ENCODE data around the gene PTPRN2. TPM values are rescaled to one million over a fixed set of nuclear protein-coding genes. Genes with fewer than 3 reads are reported as not detected.

Gene PTPRN2
- total and polyA plus RNA-seq, 9 of the 15 experiments (the other 6 are each of a cell fraction or from before 2014, with no cell fraction given), result not detected

DNA sequence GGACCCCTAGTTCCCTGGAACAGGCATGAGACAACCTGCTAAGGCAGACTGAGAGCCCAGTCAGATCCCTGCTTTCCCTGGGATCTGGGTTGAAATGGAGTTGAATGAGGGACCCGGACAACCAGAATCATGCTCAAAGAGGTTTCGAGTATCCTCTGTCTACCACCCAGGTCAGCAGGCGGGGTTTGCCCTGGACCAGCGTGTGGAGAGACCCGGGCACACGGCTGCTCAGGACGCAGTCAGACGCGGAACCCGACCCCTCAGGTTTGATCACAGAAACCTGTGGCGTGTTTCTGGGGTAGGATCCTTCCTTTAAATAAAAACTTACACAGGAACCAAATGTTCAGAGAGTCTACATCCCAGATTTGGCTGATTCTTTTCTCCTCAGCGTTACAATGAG lies 330.6 kb downstream of the PTPRN2 start:
- Histone ChIP-seq H3K4me3 (no peak overlapping the region), H2AFZ (ENCODE audit: low read depth, low read length) (no peak overlapping the region), H3K4me2 (ENCODE audit: insufficient read depth, low read length) (no peak overlapping the region), H3K79me2 (ENCODE audit: control insufficient read depth, insufficient read depth, low read length) (no peaks in the 10 kb centered on the region), H4K20me1 (replicated peaks; ENCODE audit: control insufficient read depth, insufficient read depth, low read length) (peaks cover 9% of the 10 kb centered on the region; the same call in 1 of the 2 replicates), H3K27ac (ENCODE audit: extremely low read depth, low read depth, low read length) (no peak overlapping the region), H3K9me1 (ENCODE audit: control insufficient read depth, insufficient read depth, low read length) (no peaks in the 10 kb centered on the region), H3K36me3 (ENCODE audit: control insufficient read depth, insufficient read depth, low read length) (no peaks in the 10 kb centered on the region), H3K4me1 (replicated peaks in 1 of 2; ENCODE audit: control insufficient read depth in 2 of 2, insufficient read depth in 2 of 2, low read length in 2 of 2) (no peaks in the 10 kb centered on the region), H3K9me3 (replicated peaks; ENCODE audit: control insufficient read depth, insufficient read depth, low read depth, low read length) (no peaks in the 10 kb centered on the region), H3K9ac (ENCODE audit: insufficient read depth in 1 of 2, low read depth in 2 of 2, low read length in 2 of 2) (no peak overlapping the region), H3K27me3 (ENCODE audit: control insufficient read depth in 2 of 2, insufficient read depth in 2 of 2, low read length in 2 of 2) (peaks cover 21 to 59% of the 10 kb centered on the region in 2 experiments; a peak in 3 of 5 replicates)
- ChIA-PET CTCF (ENCODE audit: low intra/inter-chr PET ratio) (no interaction called here), POLR2A (no interaction called here)
- ATAC-seq (no peak), FAIRE-seq (no peak), DNase-seq (ENCODE audit: extremely low read depth in 1 of 4, low spot score in 3 of 4) (no peak)
- in situ Hi-C loops (cut with MboI) (no loop called here), intact Hi-C loops (cut with micrococcal nuclease) (no loop called here)
- no peak for TF ChIP-seq E2F3 (CRISPR knock-in tag; IDR thresholded peaks at IDR 0.05)
- no peak for TF ChIP-seq TCF3 (CRISPR knock-in tag; IDR thresholded peaks at IDR 0.05)
- TF ChIP-seq, protein P1, sequence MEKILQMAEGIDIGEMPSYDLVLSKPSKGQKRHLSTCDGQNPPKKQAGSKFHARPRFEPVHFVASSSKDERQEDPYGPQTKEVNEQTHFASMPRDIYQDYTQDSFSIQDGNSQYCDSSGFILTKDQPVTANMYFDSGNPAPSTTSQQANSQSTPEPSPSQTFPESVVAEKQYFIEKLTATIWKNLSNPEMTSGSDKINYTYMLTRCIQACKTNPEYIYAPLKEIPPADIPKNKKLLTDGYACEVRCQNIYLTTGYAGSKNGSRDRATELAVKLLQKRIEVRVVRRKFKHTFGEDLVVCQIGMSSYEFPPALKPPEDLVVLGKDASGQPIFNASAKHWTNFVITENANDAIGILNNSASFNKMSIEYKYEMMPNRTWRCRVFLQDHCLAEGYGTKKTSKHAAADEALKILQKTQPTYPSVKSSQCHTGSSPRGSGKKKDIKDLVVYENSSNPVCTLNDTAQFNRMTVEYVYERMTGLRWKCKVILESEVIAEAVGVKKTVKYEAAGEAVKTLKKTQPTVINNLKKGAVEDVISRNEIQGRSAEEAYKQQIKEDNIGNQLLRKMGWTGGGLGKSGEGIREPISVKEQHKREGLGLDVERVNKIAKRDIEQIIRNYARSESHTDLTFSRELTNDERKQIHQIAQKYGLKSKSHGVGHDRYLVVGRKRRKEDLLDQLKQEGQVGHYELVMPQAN (IDR thresholded peaks at IDR 0.05; ENCODE audit: borderline replicate concordance), result no peak
- TF ChIP-seq ESRRA (IDR thresholded peaks at IDR 0.05; ENCODE audit: borderline replicate concordance, low read depth), result no peak
- TF ChIP-seq GATAD2A (IDR thresholded peaks at IDR 0.05), result no peak
- no TSS peak for BruUV-seq (replicated peaks)
- 0% methylated on average over 12 of the region's 12 CpGs for WGBS (ENCODE audit: insufficient coverage, low coverage, missing lambda C conversion rate)
